Panc1 (cell line): Measurements from ENCODE around the gene EDEM3.

ENCODE experiments used
- CTCF ChIP-seq: fragments of 450-650 bp; IDR thresholded peaks from 2 replicates; pipeline ENCODE4 v1.5.1; 2017; ENCODE audit warnings: mild to moderate bottlenecking
- POLR2AphosphoS5 ChIP-seq: IDR thresholded peaks from 2 replicates; pipeline ENCODE4 v1.6.1; 2012; ENCODE audit warnings: mild to moderate bottlenecking, low read depth, low read length, moderate library complexity

- TF ChIP-seq CTCF, result no peak
- no peak for TF ChIP-seq POLR2AphosphoS5
These were observed 114.2 kb downstream of the EDEM3 start for GRCh38 chr1:184640505-184640904.
